HG02870 (cell line): ENCODE data around the gene GNAT3.

Experiments
- ATAC-seq: cut with Tn5 transposase; IDR thresholded peaks from one replicate; pipeline ENCODE4 v1.9.1; 2021; ENCODE audit warnings: mild to moderate bottlenecking, moderate library complexity; ENCODE audit not compliant: unreplicated experiment

GNAT3 gene

GRCh38 chr7:80505900-80506500 lies 5.9 kb downstream of the GNAT3 start:
- ATAC-seq = no peak

GRCh38 chr7:80500325-80500724 lies 11.5 kb downstream of the GNAT3 start:
- no peak for ATAC-seq

DNA sequence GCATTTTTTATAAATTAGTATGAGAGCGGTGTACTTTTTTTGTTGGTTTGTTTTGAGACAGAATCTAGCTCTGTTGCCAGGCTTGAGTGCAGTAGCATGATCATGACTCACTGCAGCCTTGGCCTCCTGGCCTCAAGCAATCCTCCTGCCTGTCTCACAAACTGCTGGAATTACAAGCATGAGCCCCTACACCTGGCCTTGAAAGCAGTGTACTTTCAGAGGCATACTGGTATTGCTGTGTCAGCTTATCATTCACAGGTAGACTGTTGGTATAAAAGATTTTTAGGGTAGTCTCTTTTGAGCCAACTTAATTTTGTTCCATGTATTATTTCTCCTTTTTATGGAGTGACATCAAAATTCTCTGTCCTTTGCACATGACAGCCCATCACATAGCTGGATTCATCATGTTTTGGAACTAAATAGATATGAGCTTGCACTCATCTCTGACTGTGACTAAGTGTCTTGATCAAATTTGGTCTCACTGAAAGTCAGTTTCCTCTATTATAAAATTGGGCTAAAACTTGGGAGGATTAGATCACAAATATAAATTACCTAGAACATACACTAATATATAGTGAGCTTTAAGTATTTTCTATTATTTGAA lies 12.4 kb downstream of the GNAT3 start:
- ATAC-seq = no peak

- ATAC-seq = no peak
Observed at GRCh38 chr7:80498481-80499349, 13.1 kb downstream of the GNAT3 start.

GRCh38 chr7:80496586-80496985 lies 15.3 kb downstream of the GNAT3 start:
- ATAC-seq = no peak

DNA sequence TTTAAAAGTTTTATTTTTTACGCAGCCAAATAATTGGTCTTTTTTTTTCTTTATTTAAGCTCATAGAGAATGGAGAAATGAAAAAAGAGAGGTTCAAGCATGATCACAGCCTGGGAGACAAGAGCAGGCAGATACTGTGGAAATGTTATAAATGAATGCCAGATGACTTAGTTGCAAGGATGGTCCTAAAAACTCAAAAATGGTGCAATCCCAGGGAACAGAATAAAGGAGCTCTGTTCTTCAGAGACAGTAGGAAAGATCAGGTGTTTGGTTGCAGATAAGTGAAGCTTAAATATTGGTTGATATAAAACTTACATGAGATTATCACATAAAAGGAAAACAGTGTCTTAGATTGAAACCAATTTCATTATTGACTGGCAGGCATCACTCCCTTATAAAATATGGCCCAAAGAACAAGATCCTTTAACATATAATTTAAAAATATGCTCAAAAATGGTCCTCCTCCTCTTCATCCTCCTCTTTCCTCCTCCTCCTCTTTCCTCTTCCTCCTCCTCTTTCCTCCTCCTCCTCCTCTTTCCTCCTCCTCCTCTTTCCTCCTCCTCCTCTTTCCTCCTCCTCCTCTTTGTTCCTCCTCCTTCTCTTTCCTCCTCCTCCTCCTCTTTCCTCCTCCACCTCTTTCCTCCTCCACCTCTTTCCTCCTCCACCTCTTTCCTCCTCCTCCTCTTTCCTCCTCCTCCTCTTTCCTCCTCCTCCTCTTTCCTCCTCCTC lies 18.6 kb downstream of the GNAT3 start:
- no peak for ATAC-seq

DNA sequence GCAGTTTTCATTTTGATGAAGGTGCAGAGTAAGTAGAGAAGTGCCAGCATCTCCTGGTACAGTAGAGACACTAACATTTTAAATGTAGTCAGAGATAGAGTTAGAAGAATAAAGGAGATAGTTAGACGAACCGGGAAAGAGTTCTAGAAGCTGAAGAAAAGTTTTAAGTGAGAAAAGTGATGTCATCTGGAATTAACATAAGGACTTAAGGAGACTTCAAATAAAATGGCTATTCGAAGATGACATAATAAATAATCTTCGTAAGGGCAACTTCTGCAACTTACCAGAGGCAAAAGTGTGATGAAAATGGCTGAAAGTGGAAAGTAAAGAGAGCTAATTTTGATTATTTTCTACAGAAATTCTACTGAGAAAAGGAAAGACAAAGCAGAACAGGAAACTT lies 20.4 kb downstream of the GNAT3 start:
- ATAC-seq = no peak

GRCh38 chr7:80488851-80489370 lies 23.0 kb downstream of the GNAT3 start:
- ATAC-seq = no peak

DNA sequence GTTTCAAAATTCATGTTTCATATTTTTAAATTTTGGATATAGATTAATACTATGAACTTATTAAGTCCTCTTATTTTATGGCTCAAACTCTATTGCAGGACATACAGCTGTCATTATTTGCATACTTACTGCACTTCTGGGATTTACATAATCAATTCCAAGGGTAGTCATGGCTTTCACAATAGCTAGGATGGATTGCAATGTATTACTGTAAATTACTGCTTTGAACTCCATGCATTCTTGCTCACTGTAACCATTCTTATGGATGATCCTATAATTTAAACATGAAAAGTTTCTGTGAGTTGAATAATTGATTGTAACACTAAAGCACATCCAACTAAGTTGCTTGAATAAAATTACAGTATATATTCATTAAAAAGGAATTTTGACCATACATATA lies 23.5 kb downstream of the GNAT3 start:
- ATAC-seq = no peak

DNA sequence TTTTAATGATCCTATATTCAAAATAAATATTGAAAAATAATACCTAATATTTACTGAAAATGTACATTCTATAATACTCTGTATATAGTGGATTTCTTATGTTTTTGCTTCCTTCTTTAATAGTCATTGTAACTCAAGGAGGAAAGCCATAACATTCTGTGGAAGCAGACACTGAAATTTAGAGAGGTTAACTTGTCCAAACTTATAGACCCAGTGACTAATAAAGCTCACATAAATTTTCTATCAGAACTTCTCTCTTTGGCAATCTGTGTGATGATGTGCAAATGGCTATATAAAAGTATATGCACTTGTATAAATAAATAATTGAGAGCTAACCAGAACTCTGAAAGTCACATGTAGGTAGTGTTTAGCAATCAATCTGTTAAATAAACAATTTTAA lies 26.1 kb downstream of the GNAT3 start:
- ATAC-seq = no peak

DNA sequence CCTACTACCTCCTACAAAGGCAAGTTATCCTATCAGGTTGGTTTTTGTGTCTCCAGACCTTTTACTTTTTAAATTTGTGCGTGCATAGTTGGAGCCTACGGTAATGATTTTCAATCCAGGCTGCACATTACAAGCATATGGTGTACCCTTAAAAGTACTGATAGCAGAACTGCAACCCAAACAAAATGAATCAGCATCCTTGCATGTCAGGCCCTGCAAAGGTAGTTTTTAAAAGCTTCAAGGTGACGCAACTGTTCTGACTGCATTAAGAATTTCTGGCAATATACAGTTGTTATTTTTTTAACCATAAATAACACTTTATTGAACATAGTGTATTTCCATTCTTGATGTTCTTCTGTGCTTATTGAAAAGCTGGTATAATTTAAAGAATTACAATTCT lies 28.9 kb downstream of the GNAT3 start:
- no peak for ATAC-seq

DNA sequence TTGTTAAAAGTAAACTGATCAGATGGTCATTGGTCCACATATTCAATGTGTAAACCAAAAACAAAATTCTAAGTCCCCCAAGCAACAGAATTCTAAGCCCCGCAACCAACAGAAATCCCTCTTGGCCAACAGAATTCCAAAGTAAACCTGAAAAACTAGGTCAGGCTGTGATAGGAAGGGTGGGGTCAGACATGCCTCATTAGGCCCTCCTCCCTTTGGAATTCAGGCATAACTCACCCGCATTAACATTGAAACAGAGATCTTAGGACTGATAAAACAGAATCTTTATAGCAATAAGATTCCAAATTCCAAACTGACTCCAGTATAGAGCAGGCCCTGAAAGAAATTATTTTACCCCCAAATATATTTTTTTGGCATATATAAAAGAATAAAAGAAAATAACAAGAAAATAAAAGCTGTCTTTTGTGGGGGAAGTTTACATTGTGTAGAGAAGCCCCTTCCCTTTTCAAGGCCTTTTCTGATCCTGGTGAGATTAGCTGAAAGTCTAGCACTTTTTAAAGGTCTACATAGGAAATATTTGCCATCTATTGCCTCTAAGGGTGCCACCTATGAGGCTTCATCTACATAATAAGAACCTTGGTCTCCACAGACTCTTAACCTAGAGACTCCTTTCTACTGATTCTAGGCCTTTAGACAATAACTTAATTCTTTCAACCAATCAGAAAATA lies 30.5 kb downstream of the GNAT3 start:
- no peak for ATAC-seq

GRCh38 chr7:80480566-80480965 lies 31.3 kb downstream of the GNAT3 start:
- ATAC-seq = no peak

DNA sequence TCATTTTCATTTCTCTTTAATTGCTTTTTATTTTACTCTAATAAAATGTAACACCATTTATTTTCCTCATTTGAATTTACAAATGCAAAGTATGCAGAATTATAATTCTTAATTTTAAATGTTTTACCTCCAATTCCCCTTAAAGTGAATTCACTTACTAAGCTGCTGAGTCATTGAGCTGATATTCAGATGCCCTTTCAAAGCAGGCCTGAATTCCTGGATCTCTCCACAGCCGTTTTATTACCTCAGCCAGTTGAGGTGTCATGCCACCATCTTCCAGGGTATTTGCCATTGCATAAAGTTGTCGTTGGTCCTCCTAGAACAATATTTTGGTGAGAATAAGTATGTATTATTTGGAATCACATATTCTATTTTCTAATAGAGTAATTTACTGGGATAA lies 33.2 kb downstream of the GNAT3 start:
- no peak for ATAC-seq

DNA sequence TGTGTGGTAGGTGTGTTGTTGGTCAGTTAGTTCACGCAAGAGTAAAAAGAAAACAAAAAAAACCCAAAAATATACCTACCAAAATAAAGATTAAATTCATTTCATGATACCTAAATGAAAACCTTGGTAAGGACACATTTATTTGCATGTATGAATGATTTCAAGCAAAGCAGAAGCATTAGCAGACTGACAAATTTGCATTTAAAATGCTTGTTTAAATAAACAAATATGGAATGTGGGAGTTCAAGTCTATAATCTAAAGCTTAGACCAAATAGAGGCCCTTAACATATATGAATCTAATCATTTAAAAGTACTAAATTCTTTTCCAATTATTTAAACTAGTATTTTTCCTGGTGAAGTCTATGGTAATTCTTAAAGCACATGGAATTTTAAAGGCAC lies 35.8 kb downstream of the GNAT3 start:
- no peak for ATAC-seq

- ATAC-seq = no peak
Observed at GRCh38 chr7:80475383-80475782, 36.5 kb downstream of the GNAT3 start.

DNA sequence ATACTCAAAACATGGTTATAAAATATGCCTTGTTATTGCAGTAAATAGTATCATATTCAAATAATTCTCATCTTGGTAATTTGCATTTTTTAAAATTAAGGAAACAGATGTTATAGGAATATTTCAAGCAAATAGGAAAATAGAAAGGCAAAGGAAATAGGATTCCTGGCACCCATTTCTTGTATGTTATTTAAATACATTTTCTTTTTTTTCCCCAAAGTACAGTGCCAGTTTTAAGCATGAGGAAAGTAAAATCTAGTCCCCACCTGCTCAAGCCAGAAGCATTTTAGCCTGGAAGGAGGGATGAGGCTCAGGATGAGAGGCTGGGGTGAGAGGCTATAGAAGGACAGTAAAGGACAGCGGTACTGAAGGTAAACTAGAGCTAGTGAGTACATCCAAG lies 38.1 kb downstream of the GNAT3 start:
- no peak for ATAC-seq

DNA sequence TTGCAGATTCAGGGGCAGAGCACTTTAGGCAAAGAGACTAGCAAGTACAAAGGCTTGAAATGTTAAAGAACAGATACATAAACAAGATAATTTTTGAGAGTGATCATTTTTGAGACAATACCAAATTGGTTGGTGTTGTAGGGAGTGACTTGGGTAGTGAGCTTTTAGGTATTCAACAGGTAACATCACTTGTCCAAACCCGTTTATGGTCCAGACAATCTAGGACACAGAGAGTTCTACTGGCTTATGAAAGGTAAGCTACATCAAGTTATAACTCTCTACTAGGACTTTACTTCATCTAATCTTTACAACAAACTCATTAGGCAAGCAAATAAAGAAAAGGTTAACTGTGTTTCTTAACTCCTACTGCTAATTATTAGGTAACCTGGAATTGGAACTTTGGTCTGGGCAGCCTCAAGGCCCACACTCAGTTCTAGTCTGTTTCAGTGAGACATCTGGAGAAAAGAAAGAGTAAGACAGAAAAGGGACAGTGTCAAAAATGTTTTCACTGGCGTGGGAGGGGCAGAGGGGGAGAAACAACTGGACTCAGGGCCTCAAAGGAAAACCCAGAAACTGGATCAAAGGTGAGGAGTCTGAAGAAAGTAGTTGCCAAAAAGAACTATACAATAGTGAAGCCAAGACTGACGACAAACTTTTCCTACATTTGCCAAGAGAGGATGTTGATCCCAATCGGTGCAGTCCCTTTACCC lies 39.2 kb downstream of the GNAT3 start:
- no peak for ATAC-seq

GRCh38 chr7:80468931-80469714 lies 42.7 kb downstream of the GNAT3 start:
- ATAC-seq = no peak
